Effector memory CD4-positive, alpha-beta T cell (primary cell): ENCODE measurements around the gene CA10.

Source experiments
- DNase-seq, 3 donors: peaks; one replicate each; pipeline ENCODE4 v3.0.0-alpha.2; 2020
- H3K27ac ChIP-seq: 2 replicates; pipeline ENCODE4 v1.7.0; 2013; ENCODE audit warnings: mild to moderate bottlenecking, low read length, moderate library complexity; ENCODE audit not compliant: insufficient read depth, poor library complexity, severe bottlenecking
- H3K27me3 ChIP-seq: replicated peaks from 2 replicates; pipeline ENCODE4 v1.7.0; 2013; ENCODE audit warnings: mild to moderate bottlenecking, low read length; ENCODE audit not compliant: insufficient read depth, control insufficient read depth, poor library complexity, severe bottlenecking
- H3K36me3 ChIP-seq: 2 replicates; pipeline ENCODE4 v1.7.0; 2013; ENCODE audit warnings: mild to moderate bottlenecking, low read length, moderate library complexity; ENCODE audit not compliant: control insufficient read depth, insufficient read depth
- H3K4me1 ChIP-seq: 2 replicates; pipeline ENCODE4 v1.7.0; 2013; ENCODE audit warnings: low read length, mild to moderate bottlenecking; ENCODE audit not compliant: control insufficient read depth, insufficient read depth, poor library complexity, severe bottlenecking
- H3K4me3 ChIP-seq: 2 replicates; pipeline ENCODE4 v1.7.0; 2013; ENCODE audit warnings: low read length, low read depth, mild to moderate bottlenecking; ENCODE audit not compliant: insufficient read depth, poor library complexity, severe bottlenecking
- H3K9me3 ChIP-seq: 2 replicates; pipeline ENCODE4 v1.7.0; 2013; ENCODE audit warnings: mild to moderate bottlenecking, low read length, moderate library complexity; ENCODE audit not compliant: control insufficient read depth

Gene CA10

DNA sequence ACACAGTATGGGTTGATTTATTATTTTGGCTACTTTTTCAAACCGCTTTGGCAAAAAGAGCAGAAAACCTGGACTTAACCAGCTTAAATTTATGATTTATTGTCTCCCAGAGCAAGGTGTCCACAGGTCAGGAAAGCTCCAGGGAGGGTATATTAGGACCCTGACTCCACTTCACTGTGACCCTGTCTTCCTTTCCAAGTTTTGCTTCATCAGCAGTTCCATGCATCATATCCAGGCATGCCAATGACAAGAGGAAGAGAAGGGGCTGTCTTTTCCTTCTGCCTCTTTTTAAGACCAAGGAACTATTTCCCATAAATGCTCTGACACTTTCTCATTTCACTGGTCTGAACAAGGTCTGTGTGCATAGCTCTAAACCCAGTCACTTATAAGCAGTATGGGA is 316.8 kb downstream of the CA10 start:
- Histone ChIP-seq H3K27ac (no peak overlapping the region), H3K9me3 (no peaks in the 10 kb centered on the region), H3K4me3 (no peak overlapping the region), H3K36me3 (no peaks in the 10 kb centered on the region), H3K4me1 (no peaks in the 10 kb centered on the region), H3K27me3 (no peaks in the 10 kb centered on the region)
- no peak for DNase-seq

DNA sequence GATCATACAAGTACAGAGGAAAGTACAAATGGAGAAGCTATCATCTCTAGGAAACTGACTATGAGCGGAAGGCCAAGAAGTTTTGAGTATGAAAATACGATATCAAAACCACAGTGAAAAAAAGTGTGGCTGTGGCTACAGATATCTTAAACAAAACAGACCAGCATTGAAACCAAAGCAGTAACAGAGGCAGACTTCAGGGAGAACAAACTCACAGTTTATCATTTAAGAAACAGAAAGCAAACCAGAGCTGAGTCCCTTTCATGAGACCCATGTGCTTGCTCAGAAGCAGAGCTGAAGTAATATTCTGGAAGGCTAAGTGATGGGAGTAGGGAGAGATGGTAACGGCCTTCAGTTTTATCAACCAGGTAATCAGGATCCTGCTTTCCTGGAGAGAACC is 317.8 kb downstream of the CA10 start:
- Histone ChIP-seq H3K4me1 (no peaks in the 10 kb centered on the region), H3K27ac (no peak overlapping the region), H3K9me3 (no peaks in the 10 kb centered on the region), H3K36me3 (no peaks in the 10 kb centered on the region), H3K4me3 (no peak overlapping the region), H3K27me3 (no peaks in the 10 kb centered on the region)
- DNase-seq = no peak

DNA sequence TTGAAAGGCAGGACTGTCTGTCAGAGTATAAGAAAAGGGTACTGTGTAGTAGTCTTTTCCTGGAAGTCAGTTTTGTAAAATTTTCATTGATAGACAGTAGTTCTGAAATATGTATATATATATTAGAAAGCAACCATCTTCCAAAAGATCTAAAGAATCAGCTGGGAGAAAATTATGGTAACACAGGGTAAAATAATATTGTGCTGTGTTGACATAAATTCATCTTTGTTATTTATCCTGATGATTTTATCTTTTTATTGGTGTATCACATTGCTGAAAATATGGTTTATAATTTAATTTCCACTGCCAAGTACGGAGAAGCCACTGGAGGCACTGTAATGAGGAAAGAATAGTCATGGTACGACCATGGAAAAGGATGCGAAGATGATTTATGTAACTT is 324.9 kb downstream of the CA10 start:
- no peak for DNase-seq
- H3K27me3 ChIP-seq = no peaks in the 10 kb centered on the region
- H3K4me3 ChIP-seq = no peak overlapping the region
- H3K4me1 ChIP-seq = no peaks in the 10 kb centered on the region
- no peaks in the 10 kb centered on the region for H3K36me3 ChIP-seq
- H3K27ac ChIP-seq = no peak overlapping the region
- no peaks in the 10 kb centered on the region for H3K9me3 ChIP-seq

DNA sequence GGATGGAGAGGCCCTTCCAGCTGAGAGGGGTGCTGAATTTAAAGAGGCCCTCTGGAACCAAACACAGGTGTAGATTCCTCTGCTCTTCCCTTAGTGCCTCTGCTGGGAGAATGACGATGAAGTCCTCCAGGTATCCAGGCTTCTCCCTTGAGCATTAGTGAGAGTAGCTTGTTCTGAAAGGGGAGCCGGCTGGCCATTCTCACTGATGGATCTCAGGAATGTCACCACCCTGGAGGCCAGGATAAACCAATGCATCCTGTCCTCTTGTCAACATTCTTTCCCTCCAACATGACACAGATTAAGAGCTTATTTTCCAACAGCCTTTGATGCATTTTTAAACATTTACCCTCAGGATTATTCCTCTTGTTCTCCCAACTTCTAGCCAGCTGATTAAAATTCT is 325.5 kb downstream of the CA10 start:
- H3K9me3 ChIP-seq = no peaks in the 10 kb centered on the region
- H3K27me3 ChIP-seq = no peaks in the 10 kb centered on the region
- no peak overlapping the region for H3K4me3 ChIP-seq
- no peaks in the 10 kb centered on the region for H3K36me3 ChIP-seq
- DNase-seq = no peak
- H3K27ac ChIP-seq = no peak overlapping the region
- no peaks in the 10 kb centered on the region for H3K4me1 ChIP-seq

DNA sequence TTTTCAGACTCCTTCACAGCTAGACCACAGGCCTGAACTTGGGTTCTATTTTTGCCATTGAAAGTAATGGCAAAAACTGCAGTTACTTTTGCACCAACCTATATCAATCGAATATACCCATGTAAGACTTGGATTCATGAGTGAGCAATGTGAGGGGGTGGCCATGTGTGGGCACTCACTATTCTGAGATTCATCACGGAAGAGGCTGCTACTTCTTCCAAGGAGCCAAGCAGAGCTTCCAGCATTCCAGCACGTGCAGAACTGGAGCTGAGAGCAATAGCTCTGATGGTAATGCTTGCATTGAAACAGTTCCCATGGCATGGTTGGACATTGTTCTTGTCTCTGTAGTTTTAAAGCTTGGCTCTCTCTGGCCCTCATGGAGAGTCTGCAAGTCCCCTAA is 327.6 kb downstream of the CA10 start:
- H3K27me3 ChIP-seq = no peaks in the 10 kb centered on the region
- no peak overlapping the region for H3K4me3 ChIP-seq
- H3K36me3 ChIP-seq = no peaks in the 10 kb centered on the region
- DNase-seq = no peak
- no peaks in the 10 kb centered on the region for H3K4me1 ChIP-seq
- no peaks in the 10 kb centered on the region for H3K9me3 ChIP-seq
- H3K27ac ChIP-seq = no peak overlapping the region

DNA sequence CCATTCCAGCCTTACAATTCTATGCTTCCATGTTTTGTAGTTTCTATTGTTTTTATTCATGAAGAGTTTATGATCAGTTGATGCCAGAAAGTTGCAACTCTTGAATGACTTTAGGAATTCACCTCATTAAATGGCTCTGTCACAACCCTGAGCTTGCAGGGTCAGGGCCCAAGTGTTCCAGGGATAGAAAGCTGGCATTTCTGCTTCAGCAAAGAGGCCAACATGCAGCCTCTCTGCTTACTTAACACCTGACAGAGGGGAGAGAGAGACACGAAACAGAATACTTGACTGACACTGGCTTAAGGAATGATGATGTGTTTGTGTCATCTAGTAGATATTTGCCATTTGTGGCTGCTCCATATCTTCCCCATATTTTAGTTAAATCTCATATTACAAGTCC is 328.1 kb downstream of the CA10 start:
- Histone ChIP-seq H3K9me3 (no peaks in the 10 kb centered on the region), H3K4me1 (no peaks in the 10 kb centered on the region), H3K27me3 (no peaks in the 10 kb centered on the region), H3K4me3 (no peak overlapping the region), H3K27ac (no peak overlapping the region), H3K36me3 (no peaks in the 10 kb centered on the region)
- no peak for DNase-seq

DNA sequence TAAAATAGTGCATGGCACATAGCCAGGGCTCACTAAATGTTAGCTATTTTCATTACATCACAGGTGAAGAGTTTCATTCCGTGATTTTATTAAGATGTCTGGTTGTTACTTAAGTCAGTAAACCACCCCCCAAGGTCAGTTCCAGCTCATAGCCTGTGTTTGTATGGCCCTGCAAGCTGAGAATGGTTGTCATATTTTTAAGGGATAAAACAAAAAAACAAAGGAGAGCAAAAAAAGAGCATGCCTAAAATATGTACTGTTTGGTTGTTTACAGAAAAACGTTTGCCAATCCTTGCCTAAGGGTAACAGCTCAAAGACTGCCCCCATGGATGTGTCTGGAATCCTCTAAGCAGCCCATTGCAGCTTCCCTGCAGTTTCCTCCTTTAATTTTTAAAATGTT is 329.6 kb downstream of the CA10 start:
- no peaks in the 10 kb centered on the region for H3K27me3 ChIP-seq
- H3K9me3 ChIP-seq = no peaks in the 10 kb centered on the region
- no peak overlapping the region for H3K4me3 ChIP-seq
- no peak for DNase-seq
- H3K4me1 ChIP-seq = no peaks in the 10 kb centered on the region
- no peaks in the 10 kb centered on the region for H3K36me3 ChIP-seq
- no peak overlapping the region for H3K27ac ChIP-seq

DNA sequence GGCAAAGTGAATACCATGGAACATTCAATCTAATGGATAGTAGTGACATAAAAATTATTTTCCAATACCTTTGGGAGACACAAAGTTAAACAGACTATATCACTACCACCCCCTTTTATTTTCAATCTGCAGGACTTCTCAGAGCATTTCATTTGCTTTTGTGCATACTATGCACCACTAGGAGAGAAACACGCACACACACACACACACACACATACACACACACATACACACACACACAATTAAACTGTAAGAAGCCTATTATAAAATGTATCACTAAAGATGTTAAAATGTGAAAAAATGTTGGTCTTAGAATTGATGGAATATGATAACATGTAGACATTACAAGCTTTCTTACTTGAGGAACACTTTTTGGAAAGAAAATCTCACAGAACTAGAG is 331.4 kb downstream of the CA10 start:
- no peak for DNase-seq
- H3K27ac ChIP-seq = no peak overlapping the region
- H3K4me3 ChIP-seq = no peak overlapping the region
- no peaks in the 10 kb centered on the region for H3K27me3 ChIP-seq
- no peaks in the 10 kb centered on the region for H3K4me1 ChIP-seq
- H3K9me3 ChIP-seq = no peaks in the 10 kb centered on the region
- H3K36me3 ChIP-seq = no peaks in the 10 kb centered on the region

DNA sequence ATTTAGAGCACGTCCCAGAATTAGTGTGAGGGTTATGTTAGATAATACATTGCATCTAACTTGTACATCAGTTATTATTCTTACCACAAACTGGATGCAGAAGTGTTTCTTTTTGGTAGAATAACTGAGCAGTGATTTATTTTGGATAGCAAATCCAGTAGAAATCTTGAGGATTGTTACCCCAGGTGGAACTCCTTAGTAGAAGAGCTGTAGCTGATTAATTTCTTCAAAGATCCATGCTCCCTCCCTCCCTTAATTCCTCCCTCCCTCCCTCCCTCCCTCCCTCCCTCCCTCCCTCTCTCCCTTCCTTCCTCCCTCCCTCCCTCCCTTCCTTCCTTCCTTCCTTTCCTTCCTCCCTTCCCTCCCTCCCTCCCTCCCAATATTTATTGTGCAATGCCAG is 337.7 kb downstream of the CA10 start:
- H3K4me3 ChIP-seq = no peak overlapping the region
- no peak overlapping the region for H3K27ac ChIP-seq
- no peak for DNase-seq
- no peaks in the 10 kb centered on the region for H3K27me3 ChIP-seq
- H3K9me3 ChIP-seq = no peaks in the 10 kb centered on the region
- no peaks in the 10 kb centered on the region for H3K36me3 ChIP-seq
- no peaks in the 10 kb centered on the region for H3K4me1 ChIP-seq

DNA sequence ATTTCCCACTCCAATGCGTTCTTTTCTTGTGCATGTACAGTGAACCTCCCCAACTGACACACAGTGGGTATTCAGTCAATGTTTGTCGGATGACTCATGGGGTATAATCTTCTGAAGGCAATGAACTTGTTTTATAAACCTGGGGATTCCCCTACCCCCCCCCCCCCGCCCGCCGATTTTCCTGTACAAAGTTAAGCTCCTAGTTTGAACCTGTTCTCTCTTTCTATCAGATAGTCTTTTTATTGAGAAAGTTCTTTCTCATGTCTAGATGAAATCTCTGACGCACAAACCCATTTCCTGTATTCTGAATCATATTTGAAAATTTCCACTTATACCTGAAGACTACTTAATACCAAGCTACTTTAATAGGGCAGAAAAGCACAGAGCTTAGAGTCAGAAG is 338.3 kb downstream of the CA10 start:
- H3K36me3 ChIP-seq = no peaks in the 10 kb centered on the region
- H3K9me3 ChIP-seq = no peaks in the 10 kb centered on the region
- DNase-seq = no peak

More for the DNA sequence above, 338.3 kb downstream of the CA10 start:
- no peaks in the 10 kb centered on the region for H3K27me3 ChIP-seq
- no peaks in the 10 kb centered on the region for H3K4me1 ChIP-seq
- H3K27ac ChIP-seq = no peak overlapping the region
- H3K4me3 ChIP-seq = no peak overlapping the region
